WTC11 (cell line): ENCODE measurements around the gene PTPRG. TPM values are rescaled to one million over a fixed set of nuclear protein-coding genes. Genes with fewer than 3 reads are reported as not detected.
A peak's percentile ranks its signal among the peaks of the same experiment; 100 is the strongest.

Experiments
- ATAC-seq: fragments of 200-7000 bp; cut with Tn5 transposase; 2 replicates; pipeline ENCODE4 v1.10.0; 2021; ENCODE audit warnings: mild to moderate bottlenecking, moderate library complexity
- CTCF ChIA-PET: fragments of 300-600 bp; sonication (Branson Sonifier 250); formaldehyde crosslinking; loops from one replicate; lab custom pipeline; 2021; ENCODE audit warnings: antibody characterized with exemption; lab: Charles Lee
- POLR2A ChIA-PET: fragments of 350-600 bp; sonication (Branson Sonifier 250); formaldehyde crosslinking; loops from one replicate; lab custom pipeline; 2021; ENCODE audit warnings: antibody characterized with exemption; lab: Charles Lee
- DNase-seq: peaks from one replicate; pipeline ENCODE4 v3.0.0; 2021; ENCODE audit warnings: low spot score
- H3K27ac Mint-ChIP-seq: 2 replicates; pipeline ENCODE4 v1.8.0; 2021; ENCODE audit warnings: mixed read lengths
- H3K27me3 Mint-ChIP-seq: 2 replicates; pipeline ENCODE4 v1.8.0; 2021; ENCODE audit warnings: low read depth, mild to moderate bottlenecking, moderate library complexity, mixed read lengths
- H3K36me3 Mint-ChIP-seq: 2 replicates; pipeline ENCODE4 v1.8.0; 2021; ENCODE audit warnings: mixed read lengths
- H3K4me1 Mint-ChIP-seq: 2 replicates; pipeline ENCODE4 v1.8.0; 2022; ENCODE audit warnings: mixed read lengths
- H3K4me3 Mint-ChIP-seq: 2 replicates; pipeline ENCODE4 v1.8.0; 2021; ENCODE audit warnings: mild to moderate bottlenecking, moderate library complexity, mixed read lengths
- H3K9me3 Mint-ChIP-seq: 2 replicates; pipeline ENCODE4 v1.8.0; 2021; ENCODE audit warnings: mixed read lengths
- ATF1 ChIP-seq: sonication (generic); formaldehyde crosslinking; IDR thresholded peaks from 2 replicates; pipeline ENCODE4 v1.8.1; 2023; ENCODE audit warnings: mild to moderate bottlenecking, moderate library complexity, missing genetic modification reagents
- CREM ChIP-seq: sonication (generic); formaldehyde crosslinking; IDR thresholded peaks from 2 replicates; pipeline ENCODE4 v1.8.1; 2022; ENCODE audit warnings: mild to moderate bottlenecking, missing genetic modification reagents, moderate library complexity
- FOXJ3 ChIP-seq: sonication (generic); formaldehyde crosslinking; IDR thresholded peaks from 2 replicates; pipeline ENCODE4 v1.9.0; 2021; ENCODE audit warnings: missing genetic modification reagents, mild to moderate bottlenecking, borderline replicate concordance
- FOXK1 ChIP-seq: sonication (generic); formaldehyde crosslinking; IDR thresholded peaks from 2 replicates; pipeline ENCODE4 v1.8.0; 2022; ENCODE audit warnings: mild to moderate bottlenecking, moderate library complexity, missing genetic modification reagents
- SOX15 ChIP-seq: fragments of 250-450 bp; sonication (Bioruptor Pico); IDR thresholded peaks from 2 replicates; pipeline ENCODE4 v1.9.0; 2021; ENCODE audit warnings: mild to moderate bottlenecking
- ZNF138 ChIP-seq: sonication (generic); formaldehyde crosslinking; conservative IDR thresholded peaks from 2 replicates; pipeline ENCODE4 v1.8.1; 2022; ENCODE audit warnings: mild to moderate bottlenecking, moderate library complexity, missing genetic modification reagents
- ZNF232 ChIP-seq: sonication (generic); formaldehyde crosslinking; IDR thresholded peaks from 2 replicates; pipeline ENCODE4 v1.8.0; 2022; ENCODE audit warnings: mild to moderate bottlenecking, missing genetic modification reagents
- total RNA-seq: library from RNA; stranded (reverse); gene quantifications from 3 replicates; pipeline ENCODE4 v1.2.3, GENCODE V29; 2021
- TF ChIP-seq, protein P1 (sequence below): sonication (generic); formaldehyde crosslinking; IDR thresholded peaks from 2 replicates; pipeline ENCODE4 v1.8.1; 2023; ENCODE audit warnings: mild to moderate bottlenecking, missing genetic modification reagents
- TF ChIP-seq, protein P2 (sequence below): sonication (generic); formaldehyde crosslinking; IDR thresholded peaks from 2 replicates; pipeline ENCODE4 v1.8.1; 2023; ENCODE audit warnings: mild to moderate bottlenecking, moderate library complexity, missing genetic modification reagents
- TF ChIP-seq, protein P3 (sequence below): sonication (generic); formaldehyde crosslinking; IDR thresholded peaks from 2 replicates; pipeline ENCODE4 v1.8.0; 2023; ENCODE audit warnings: mild to moderate bottlenecking, missing genetic modification reagents
- TF ChIP-seq, protein P4 (sequence below): sonication (generic); formaldehyde crosslinking; IDR thresholded peaks from 2 replicates; pipeline ENCODE4 v1.8.0; 2022; ENCODE audit warnings: mild to moderate bottlenecking, missing genetic modification reagents
- TF ChIP-seq, protein P5 (sequence below): sonication (generic); formaldehyde crosslinking; IDR thresholded peaks from 2 replicates; pipeline ENCODE4 v1.8.0; 2022; ENCODE audit warnings: mild to moderate bottlenecking, missing genetic modification reagents
- TF ChIP-seq, protein P6 (sequence below): fragments of 250-450 bp; sonication (Bioruptor Pico); IDR thresholded peaks from 2 replicates; pipeline ENCODE4 v1.9.0; 2021; ENCODE audit warnings: mild to moderate bottlenecking
- TF ChIP-seq, protein P7 (sequence below): sonication (generic); formaldehyde crosslinking; IDR thresholded peaks from 2 replicates; pipeline ENCODE4 v1.8.0; 2022; ENCODE audit warnings: mild to moderate bottlenecking, missing genetic modification reagents

PTPRG gene
- total RNA-seq, 1 experiment from 2014 or later: 106 TPM

DNA sequence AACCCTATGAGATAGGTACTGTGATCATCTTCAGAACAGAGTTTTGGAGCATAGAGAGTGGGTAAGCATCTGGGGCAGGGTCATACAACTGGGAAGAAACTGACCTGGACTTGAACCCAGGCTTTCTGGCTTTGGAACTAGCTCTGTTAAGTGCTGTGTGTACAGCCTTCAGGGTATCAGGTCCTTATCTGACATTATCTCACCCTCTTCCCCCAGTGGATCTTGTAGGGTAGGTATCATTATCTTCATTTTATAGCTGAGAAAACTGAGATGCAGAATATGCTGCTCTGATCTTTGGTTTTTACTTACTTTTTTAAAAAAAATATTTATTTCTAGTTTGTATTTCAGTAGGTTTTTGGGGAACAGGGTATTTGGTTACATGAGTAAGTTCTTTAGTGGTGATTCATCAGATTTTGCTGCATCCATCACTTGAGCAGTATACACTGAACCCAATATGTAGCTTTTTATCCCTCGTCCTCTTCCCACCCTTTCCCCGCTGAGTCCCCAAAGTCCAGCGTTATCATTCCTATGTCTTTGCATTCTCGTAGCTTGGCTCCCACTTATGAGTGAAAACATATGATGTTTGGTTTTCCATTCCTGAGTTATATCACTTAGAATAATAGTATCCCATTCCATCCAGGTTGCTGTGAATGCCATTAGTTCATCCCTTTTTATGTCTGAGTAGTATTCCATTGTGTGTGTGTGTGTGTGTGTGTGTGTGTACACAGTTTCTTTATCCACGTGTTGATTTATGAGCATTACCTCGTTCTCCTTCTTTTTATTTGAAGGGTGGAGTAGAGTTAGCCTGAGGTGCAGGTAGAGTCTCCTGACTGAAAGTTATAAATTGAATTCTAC lies 271.2 kb downstream of the PTPRG start:
- no peak for ATAC-seq
- Mint-ChIP-seq H3K27me3 (no peaks in the 10 kb centered on the region), H3K27ac (no peak overlapping the region), H3K4me3 (no peak overlapping the region), H3K4me1 (peaks cover 52% of the 10 kb centered on the region), H3K36me3 (no peaks in the 10 kb centered on the region), H3K9me3 (no peaks in the 10 kb centered on the region)
- TF ChIP-seq, protein P1, sequence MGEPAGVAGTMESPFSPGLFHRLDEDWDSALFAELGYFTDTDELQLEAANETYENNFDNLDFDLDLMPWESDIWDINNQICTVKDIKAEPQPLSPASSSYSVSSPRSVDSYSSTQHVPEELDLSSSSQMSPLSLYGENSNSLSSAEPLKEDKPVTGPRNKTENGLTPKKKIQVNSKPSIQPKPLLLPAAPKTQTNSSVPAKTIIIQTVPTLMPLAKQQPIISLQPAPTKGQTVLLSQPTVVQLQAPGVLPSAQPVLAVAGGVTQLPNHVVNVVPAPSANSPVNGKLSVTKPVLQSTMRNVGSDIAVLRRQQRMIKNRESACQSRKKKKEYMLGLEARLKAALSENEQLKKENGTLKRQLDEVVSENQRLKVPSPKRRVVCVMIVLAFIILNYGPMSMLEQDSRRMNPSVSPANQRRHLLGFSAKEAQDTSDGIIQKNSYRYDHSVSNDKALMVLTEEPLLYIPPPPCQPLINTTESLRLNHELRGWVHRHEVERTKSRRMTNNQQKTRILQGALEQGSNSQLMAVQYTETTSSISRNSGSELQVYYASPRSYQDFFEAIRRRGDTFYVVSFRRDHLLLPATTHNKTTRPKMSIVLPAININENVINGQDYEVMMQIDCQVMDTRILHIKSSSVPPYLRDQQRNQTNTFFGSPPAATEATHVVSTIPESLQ (CRISPR knock-in tag): no peak
- TF ChIP-seq, protein P2, sequence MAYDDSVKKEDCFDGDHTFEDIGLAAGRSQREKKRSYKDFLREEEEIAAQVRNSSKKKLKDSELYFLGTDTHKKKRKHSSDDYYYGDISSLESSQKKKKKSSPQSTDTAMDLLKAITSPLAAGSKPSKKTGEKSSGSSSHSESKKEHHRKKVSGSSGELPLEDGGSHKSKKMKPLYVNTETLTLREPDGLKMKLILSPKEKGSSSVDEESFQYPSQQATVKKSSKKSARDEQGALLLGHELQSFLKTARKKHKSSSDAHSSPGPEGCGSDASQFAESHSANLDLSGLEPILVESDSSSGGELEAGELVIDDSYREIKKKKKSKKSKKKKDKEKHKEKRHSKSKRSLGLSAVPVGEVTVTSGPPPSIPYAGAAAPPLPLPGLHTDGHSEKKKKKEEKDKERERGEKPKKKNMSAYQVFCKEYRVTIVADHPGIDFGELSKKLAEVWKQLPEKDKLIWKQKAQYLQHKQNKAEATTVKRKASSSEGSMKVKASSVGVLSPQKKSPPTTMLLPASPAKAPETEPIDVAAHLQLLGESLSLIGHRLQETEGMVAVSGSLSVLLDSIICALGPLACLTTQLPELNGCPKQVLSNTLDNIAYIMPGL (CRISPR knock-in tag): no peak
- TF ChIP-seq, protein P3, sequence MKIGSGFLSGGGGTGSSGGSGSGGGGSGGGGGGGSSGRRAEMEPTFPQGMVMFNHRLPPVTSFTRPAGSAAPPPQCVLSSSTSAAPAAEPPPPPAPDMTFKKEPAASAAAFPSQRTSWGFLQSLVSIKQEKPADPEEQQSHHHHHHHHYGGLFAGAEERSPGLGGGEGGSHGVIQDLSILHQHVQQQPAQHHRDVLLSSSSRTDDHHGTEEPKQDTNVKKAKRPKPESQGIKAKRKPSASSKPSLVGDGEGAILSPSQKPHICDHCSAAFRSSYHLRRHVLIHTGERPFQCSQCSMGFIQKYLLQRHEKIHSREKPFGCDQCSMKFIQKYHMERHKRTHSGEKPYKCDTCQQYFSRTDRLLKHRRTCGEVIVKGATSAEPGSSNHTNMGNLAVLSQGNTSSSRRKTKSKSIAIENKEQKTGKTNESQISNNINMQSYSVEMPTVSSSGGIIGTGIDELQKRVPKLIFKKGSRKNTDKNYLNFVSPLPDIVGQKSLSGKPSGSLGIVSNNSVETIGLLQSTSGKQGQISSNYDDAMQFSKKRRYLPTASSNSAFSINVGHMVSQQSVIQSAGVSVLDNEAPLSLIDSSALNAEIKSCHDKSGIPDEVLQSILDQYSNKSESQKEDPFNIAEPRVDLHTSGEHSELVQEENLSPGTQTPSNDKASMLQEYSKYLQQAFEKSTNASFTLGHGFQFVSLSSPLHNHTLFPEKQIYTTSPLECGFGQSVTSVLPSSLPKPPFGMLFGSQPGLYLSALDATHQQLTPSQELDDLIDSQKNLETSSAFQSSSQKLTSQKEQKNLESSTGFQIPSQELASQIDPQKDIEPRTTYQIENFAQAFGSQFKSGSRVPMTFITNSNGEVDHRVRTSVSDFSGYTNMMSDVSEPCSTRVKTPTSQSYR (CRISPR knock-in tag): no peak
- TF ChIP-seq ZNF232: no peak
- TF ChIP-seq, protein P4, sequence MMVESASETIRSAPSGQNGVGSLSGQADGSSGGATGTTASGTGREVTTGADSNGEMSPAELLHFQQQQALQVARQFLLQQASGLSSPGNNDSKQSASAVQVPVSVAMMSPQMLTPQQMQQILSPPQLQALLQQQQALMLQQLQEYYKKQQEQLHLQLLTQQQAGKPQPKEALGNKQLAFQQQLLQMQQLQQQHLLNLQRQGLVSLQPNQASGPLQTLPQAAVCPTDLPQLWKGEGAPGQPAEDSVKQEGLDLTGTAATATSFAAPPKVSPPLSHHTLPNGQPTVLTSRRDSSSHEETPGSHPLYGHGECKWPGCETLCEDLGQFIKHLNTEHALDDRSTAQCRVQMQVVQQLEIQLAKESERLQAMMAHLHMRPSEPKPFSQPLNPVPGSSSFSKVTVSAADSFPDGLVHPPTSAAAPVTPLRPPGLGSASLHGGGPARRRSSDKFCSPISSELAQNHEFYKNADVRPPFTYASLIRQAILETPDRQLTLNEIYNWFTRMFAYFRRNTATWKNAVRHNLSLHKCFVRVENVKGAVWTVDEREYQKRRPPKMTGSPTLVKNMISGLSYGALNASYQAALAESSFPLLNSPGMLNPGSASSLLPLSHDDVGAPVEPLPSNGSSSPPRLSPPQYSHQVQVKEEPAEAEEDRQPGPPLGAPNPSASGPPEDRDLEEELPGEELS (CRISPR knock-in tag): no peak
- no peak for TF ChIP-seq FOXJ3 (CRISPR knock-in tag)
- TF ChIP-seq FOXK1 (CRISPR knock-in tag): no peak
- ChIA-PET POLR2A (interaction anchor here (0.7 kb wide), 1 partner anchor 26 kb away, joined by 3 read pairs; no protein-coding TSS in a partner anchor), CTCF (interaction anchor here (1.3 kb wide), 1 partner anchor 104 kb away, joined by 4 read pairs; no protein-coding TSS in a partner anchor)
- no peak for DNase-seq

DNA sequence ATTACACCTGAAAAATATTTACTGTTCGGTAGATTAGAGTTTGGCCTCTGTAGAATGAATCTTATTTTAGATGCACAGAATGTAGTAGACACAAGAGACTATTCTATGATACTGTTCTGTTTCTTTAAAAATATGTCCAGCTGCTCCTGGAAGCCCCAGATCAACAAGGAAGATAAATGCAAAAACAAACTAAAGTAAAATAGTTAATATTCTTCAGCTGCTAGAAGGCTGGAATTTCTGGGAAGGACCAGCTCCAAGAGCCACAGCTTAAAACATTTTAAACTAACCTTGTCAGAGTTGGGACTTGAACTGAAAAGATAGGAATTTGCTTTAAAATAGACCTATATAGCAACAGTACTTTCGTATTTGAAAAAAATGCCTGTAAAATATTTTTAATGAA lies 277.9 kb downstream of the PTPRG start:
- no peaks in the 10 kb centered on the region for H3K27me3 Mint-ChIP-seq
- no peak for TF ChIP-seq SOX15 (CRISPR knock-in tag)
- TF ChIP-seq ZNF138 (CRISPR knock-in tag): no peak
- TF ChIP-seq CREM (CRISPR knock-in tag): no peak
- TF ChIP-seq, protein P5, sequence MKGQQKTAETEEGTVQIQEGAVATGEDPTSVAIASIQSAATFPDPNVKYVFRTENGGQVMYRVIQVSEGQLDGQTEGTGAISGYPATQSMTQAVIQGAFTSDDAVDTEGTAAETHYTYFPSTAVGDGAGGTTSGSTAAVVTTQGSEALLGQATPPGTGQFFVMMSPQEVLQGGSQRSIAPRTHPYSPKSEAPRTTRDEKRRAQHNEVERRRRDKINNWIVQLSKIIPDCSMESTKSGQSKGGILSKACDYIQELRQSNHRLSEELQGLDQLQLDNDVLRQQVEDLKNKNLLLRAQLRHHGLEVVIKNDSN (CRISPR knock-in tag): no peak
- TF ChIP-seq, protein P6, sequence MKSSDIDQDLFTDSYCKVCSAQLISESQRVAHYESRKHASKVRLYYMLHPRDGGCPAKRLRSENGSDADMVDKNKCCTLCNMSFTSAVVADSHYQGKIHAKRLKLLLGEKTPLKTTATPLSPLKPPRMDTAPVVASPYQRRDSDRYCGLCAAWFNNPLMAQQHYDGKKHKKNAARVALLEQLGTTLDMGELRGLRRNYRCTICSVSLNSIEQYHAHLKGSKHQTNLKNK: no peak
- TF ChIP-seq, protein P7, sequence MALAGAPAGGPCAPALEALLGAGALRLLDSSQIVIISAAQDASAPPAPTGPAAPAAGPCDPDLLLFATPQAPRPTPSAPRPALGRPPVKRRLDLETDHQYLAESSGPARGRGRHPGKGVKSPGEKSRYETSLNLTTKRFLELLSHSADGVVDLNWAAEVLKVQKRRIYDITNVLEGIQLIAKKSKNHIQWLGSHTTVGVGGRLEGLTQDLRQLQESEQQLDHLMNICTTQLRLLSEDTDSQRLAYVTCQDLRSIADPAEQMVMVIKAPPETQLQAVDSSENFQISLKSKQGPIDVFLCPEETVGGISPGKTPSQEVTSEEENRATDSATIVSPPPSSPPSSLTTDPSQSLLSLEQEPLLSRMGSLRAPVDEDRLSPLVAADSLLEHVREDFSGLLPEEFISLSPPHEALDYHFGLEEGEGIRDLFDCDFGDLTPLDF: no peak
- no peak for TF ChIP-seq ATF1 (CRISPR knock-in tag)
- no peak overlapping the region for H3K4me3 Mint-ChIP-seq
- H3K9me3 Mint-ChIP-seq: no peaks in the 10 kb centered on the region
- no peak for ATAC-seq
- no peak for DNase-seq
- H3K4me1 Mint-ChIP-seq: peaks cover 46% of the 10 kb centered on the region
- peaks cover 3% of the 10 kb centered on the region; the same call in 1 of the 2 replicates for H3K36me3 Mint-ChIP-seq
- ChIA-PET POLR2A (no interaction called here), CTCF (interaction anchor here (0.9 kb wide), 1 partner anchor 275 kb away, joined by 3 read pairs; no protein-coding TSS in a partner anchor)
- peak overlapping the region; percentile 64; the same call in 1 of the 2 replicates for H3K27ac Mint-ChIP-seq
